Mesenchymal stem cell (in vitro differentiated cells and primary cell): Measurements from ENCODE around the gene ITIH4.

Experiments
- DNase-seq: peaks from one replicate; pipeline ENCODE4 v3.0.0-alpha.2; 2013
- H2AFZ ChIP-seq: one replicate; pipeline ENCODE4 v1.6.1; 2013; ENCODE audit warnings: low read depth, mild to moderate bottlenecking, control low read depth, inconsistent platforms, low read length, moderate library complexity
- H2AK5ac ChIP-seq: 2 replicates; pipeline ENCODE4 v1.6.1; 2013; ENCODE audit warnings: low read length, moderate library complexity, mild to moderate bottlenecking, inconsistent platforms; ENCODE audit not compliant: severe bottlenecking
- H2BK120ac ChIP-seq: one replicate; pipeline ENCODE4 v1.6.1; 2013; ENCODE audit warnings: low read depth, mild to moderate bottlenecking, inconsistent platforms, low read length, moderate library complexity
- H2BK12ac ChIP-seq, 2 experiments: one replicate each; pipeline ENCODE4 v1.6.1; 2013; ENCODE audit warnings: inconsistent platforms in 2 of 2, low read length in 2 of 2, mild to moderate bottlenecking in 2 of 2, moderate library complexity in 2 of 2, control low read depth in 1 of 2
- H2BK15ac ChIP-seq: one replicate; pipeline ENCODE4 v1.6.1; 2013; ENCODE audit warnings: mild to moderate bottlenecking, low read depth, inconsistent platforms; ENCODE audit not compliant: poor library complexity, severe bottlenecking
- H2BK5ac ChIP-seq: 2 replicates; pipeline ENCODE4 v1.6.1; 2013; ENCODE audit warnings: low read depth, mild to moderate bottlenecking, low read length, control low read depth, inconsistent platforms; ENCODE audit not compliant: poor library complexity, severe bottlenecking
- H3K14ac ChIP-seq, 2 experiments: one replicate each; pipeline ENCODE4 v1.6.1; 2013; ENCODE audit warnings: inconsistent platforms in 2 of 2, low read length in 2 of 2, control low read depth in 1 of 2, mild to moderate bottlenecking in 1 of 2, moderate library complexity in 1 of 2
- H3K18ac ChIP-seq, 2 experiments: one replicate each; pipeline ENCODE4 v1.6.1; 2013; ENCODE audit warnings: inconsistent platforms in 2 of 2, low read length in 2 of 2, control low read depth in 1 of 2, low read depth in 1 of 2, mild to moderate bottlenecking in 1 of 2
- H3K23ac ChIP-seq, 2 experiments: one replicate each; pipeline ENCODE4 v1.6.1; 2013; ENCODE audit warnings: inconsistent platforms in 2 of 2, low read length in 2 of 2, mild to moderate bottlenecking in 2 of 2, moderate library complexity in 2 of 2, control low read depth in 1 of 2
- H3K27ac ChIP-seq: 2 replicates; pipeline ENCODE4 v1.5.1; 2013; ENCODE audit warnings: mild to moderate bottlenecking, moderate library complexity, low read length, control low read depth, inconsistent platforms; ENCODE audit not compliant: poor library complexity, severe bottlenecking
- H3K27me3 ChIP-seq, 2 experiments: 2 replicates each; pipeline versions ENCODE4 v1.6.1 to v1.7.0; 2013; ENCODE audit warnings: low read length in 2 of 2, mild to moderate bottlenecking in 2 of 2, moderate library complexity in 2 of 2, control low read depth in 1 of 2, inconsistent platforms in 1 of 2; ENCODE audit not compliant: control insufficient read depth in 1 of 2, insufficient read depth in 1 of 2
- H3K36me3 ChIP-seq, 2 experiments: 2 replicates each; pipeline versions ENCODE4 v1.6.1 to v1.7.0; 2013; ENCODE audit warnings: low read length in 2 of 2, control low read depth in 1 of 2, inconsistent platforms in 1 of 2, low read depth in 1 of 2, mild to moderate bottlenecking in 1 of 2; ENCODE audit not compliant: insufficient read depth in 2 of 2, control insufficient read depth in 1 of 2
- H3K4ac ChIP-seq, 2 experiments: one replicate each; pipeline ENCODE4 v1.6.1; 2013; ENCODE audit warnings: inconsistent platforms in 2 of 2, low read length in 2 of 2, mild to moderate bottlenecking in 2 of 2, moderate library complexity in 2 of 2, control low read depth in 1 of 2, low read depth in 1 of 2
- H3K4me1 ChIP-seq: 2 replicates; pipeline ENCODE4 v1.6.1; 2013; ENCODE audit warnings: low read depth, low read length, control low read depth; ENCODE audit not compliant: control insufficient read depth, insufficient read depth
- H3K4me2 ChIP-seq: 2 replicates; pipeline ENCODE4 v1.6.1; 2013; ENCODE audit warnings: low read length, mild to moderate bottlenecking, inconsistent platforms; ENCODE audit not compliant: poor library complexity, severe bottlenecking
- H3K4me3 ChIP-seq, 2 experiments: 2 replicates each; pipeline versions ENCODE4 v1.5.1 to v1.7.0; 2013; ENCODE audit warnings: low read length in 2 of 2, mild to moderate bottlenecking in 2 of 2, control low read depth in 1 of 2, low read depth in 1 of 2; ENCODE audit not compliant: insufficient read depth in 1 of 2
- H3K79me1 ChIP-seq: replicated peaks from 2 replicates; pipeline ENCODE4 v1.6.1; 2013; ENCODE audit warnings: mild to moderate bottlenecking, control low read depth, low read length, inconsistent platforms; ENCODE audit not compliant: poor library complexity, severe bottlenecking
- H3K9ac ChIP-seq: 2 replicates; pipeline ENCODE4 v1.7.0; 2013; ENCODE audit warnings: mild to moderate bottlenecking, low read length, moderate library complexity
- H3K9me3 ChIP-seq: 2 replicates; pipeline ENCODE4 v1.7.0; 2013; ENCODE audit warnings: mild to moderate bottlenecking, low read length; ENCODE audit not compliant: control insufficient read depth
- H4K8ac ChIP-seq: one replicate; pipeline ENCODE4 v1.6.1; 2013; ENCODE audit warnings: inconsistent platforms, mild to moderate bottlenecking, low read length, moderate library complexity
- H4K91ac ChIP-seq: one replicate; pipeline ENCODE4 v1.6.1; 2013; ENCODE audit warnings: mild to moderate bottlenecking, low read length, inconsistent platforms
- WGBS: methylation state at CpG from one replicate; pipeline ENCODE4 v1.1.7; 2013; ENCODE audit warnings: mixed read lengths; 5-methylcytosine and 5-hydroxymethylcytosine counted together

The ITIH4 gene

DNA sequence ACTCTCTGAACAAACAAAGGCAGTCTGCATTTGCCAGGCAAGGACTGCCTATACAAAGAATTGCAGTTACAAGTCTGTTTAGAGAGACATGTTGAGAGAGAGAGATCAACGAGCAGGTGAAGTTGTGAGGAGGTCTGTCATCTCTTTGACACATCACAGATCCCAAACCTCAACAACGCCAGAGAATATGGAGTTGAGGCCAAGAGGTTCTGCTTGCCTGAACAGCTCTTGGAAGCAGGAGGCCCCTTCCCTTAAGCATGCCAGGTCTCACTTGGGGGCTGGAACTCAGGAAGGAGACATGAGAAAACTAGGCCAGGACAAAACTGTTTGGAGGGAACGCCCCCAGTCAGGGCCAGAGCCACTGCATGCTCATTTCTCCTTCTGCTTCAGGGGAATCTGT lies 26.7 kb upstream of the ITIH4 start:
- Histone ChIP-seq H3K4ac (no peak overlapping the region), H3K27me3 (no peaks in the 10 kb centered on the region), H2BK5ac (no peak overlapping the region), H3K36me3 (peaks cover 10 to 17% of the 10 kb centered on the region in 2 experiments), H4K91ac (no peak overlapping the region), H3K4me1 (peaks cover 11% of the 10 kb centered on the region), H3K4me2 (no peak overlapping the region), H4K8ac (no peak overlapping the region), H3K18ac (no peak overlapping the region), H3K27ac (no peak overlapping the region), H3K9ac (no peak overlapping the region), H3K23ac (no peak overlapping the region), H2BK120ac (no peak overlapping the region), H2AFZ (no peak overlapping the region), H2BK12ac (no peak overlapping the region), H3K9me3 (no peaks in the 10 kb centered on the region), H2AK5ac (no peak overlapping the region), H2BK15ac (no peak overlapping the region), H3K79me1 (peaks cover 18% of the 10 kb centered on the region), H3K14ac (no peak overlapping the region), H3K4me3 (no peak overlapping the region)
- DNase-seq: no peak
- WGBS: 95% methylated on average over 2 of the region's 3 CpGs

DNA sequence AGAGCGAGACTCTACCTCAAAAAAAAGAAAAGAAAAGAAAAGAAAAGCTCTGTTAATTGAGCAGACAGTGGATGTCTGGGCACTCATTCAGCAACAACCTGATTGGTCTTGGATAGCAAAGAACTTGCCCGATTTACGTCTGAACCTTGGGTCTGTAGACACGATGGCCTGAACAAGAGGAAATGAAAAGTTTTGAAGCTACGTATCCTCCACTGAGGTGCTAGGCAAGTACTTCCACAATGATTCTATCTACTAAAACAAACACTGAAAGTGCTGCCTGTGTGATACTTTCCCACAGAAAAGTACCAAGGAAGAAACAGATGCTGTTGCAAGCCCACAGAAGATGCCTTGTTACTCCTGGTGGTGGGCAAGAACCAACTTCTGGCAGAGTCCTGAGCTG lies 26.2 kb upstream of the ITIH4 start:
- Histone ChIP-seq H3K4me3 (no peak overlapping the region), H2AK5ac (no peak overlapping the region), H3K36me3 (peaks cover 15 to 18% of the 10 kb centered on the region in 2 experiments), H4K91ac (no peak overlapping the region), H2BK12ac (no peak overlapping the region), H4K8ac (no peak overlapping the region), H3K23ac (no peak overlapping the region), H3K9ac (no peak overlapping the region), H3K4me2 (no peak overlapping the region), H2BK120ac (no peak overlapping the region), H3K4ac (no peak overlapping the region), H3K79me1 (peaks cover 17% of the 10 kb centered on the region), H3K27ac (no peak overlapping the region), H3K18ac (no peak overlapping the region), H3K4me1 (peaks cover 11% of the 10 kb centered on the region), H2AFZ (no peak overlapping the region), H3K14ac (no peak overlapping the region), H3K9me3 (no peaks in the 10 kb centered on the region), H2BK15ac (no peak overlapping the region), H2BK5ac (no peak overlapping the region), H3K27me3 (no peaks in the 10 kb centered on the region)
- over 99% methylated on average over 5 of the region's 5 CpGs for WGBS
- DNase-seq: no peak

DNA sequence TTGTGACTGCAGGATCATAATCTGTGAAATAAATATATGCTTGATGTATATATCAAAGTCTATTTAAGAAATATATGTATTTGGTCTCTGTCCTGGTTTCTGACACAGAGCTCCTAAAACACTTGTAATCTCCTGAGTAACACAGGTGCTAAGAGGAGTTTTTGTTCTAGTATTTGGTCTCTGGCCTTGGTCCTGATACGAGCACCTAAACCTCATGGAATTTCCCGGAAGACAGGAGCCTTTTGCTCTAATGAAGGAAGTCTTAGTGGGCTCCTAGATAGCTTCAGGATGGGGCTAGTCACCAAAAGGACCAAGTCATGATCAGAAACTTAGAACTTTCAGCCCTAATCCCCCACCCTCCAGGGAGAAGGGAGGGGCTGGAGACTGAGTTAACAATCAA lies 23.5 kb upstream of the ITIH4 start:
- Histone ChIP-seq H2BK5ac (no peak overlapping the region), H3K27ac (no peak overlapping the region), H3K4ac (no peak overlapping the region), H4K8ac (no peak overlapping the region), H2BK12ac (no peak overlapping the region), H2BK120ac (no peak overlapping the region), H3K4me1 (peaks cover 1% of the 10 kb centered on the region), H3K4me3 (no peak overlapping the region), H3K27me3 (no peaks in the 10 kb centered on the region), H3K23ac (no peak overlapping the region), H2AFZ (no peak overlapping the region), H3K36me3 (peaks cover 28 to 32% of the 10 kb centered on the region in 2 experiments), H3K14ac (no peak overlapping the region), H3K9ac (no peak overlapping the region), H3K9me3 (no peaks in the 10 kb centered on the region), H4K91ac (no peak overlapping the region), H2BK15ac (no peak overlapping the region), H2AK5ac (no peak overlapping the region), H3K18ac (no peak overlapping the region), H3K4me2 (no peak overlapping the region), H3K79me1 (peaks cover 14% of the 10 kb centered on the region)
- 100% methylated on average over 1 of the region's 2 CpGs for WGBS
- no peak for DNase-seq

DNA sequence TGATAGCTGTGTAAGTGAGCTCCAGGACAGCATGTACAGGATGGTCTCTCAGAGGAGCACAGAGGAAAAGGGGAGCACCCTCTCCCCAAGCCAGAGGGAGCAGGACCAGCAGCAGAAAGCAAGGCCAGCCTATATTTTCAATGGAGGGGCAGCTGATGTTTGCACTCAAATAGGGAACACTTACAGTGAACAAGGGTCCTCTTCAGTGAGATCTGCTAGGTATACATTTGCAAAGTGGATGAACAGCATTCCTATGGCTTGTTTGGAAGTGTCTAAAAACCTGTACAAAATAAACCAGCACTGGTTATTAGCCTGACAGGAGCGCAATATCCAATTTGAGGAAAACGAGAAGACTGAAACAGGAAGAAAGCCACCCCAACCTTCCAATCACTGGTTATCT lies 21.9 kb upstream of the ITIH4 start:
- Histone ChIP-seq H3K27ac (no peak overlapping the region), H3K18ac (no peak overlapping the region), H3K36me3 (peaks cover 35 to 43% of the 10 kb centered on the region in 2 experiments), H3K27me3 (no peaks in the 10 kb centered on the region), H4K8ac (no peak overlapping the region), H3K4me1 (peaks cover 1% of the 10 kb centered on the region), H3K9ac (no peak overlapping the region), H2BK120ac (no peak overlapping the region), H4K91ac (no peak overlapping the region), H2BK5ac (no peak overlapping the region), H3K14ac (no peak overlapping the region), H2AK5ac (no peak overlapping the region), H2AFZ (no peak overlapping the region), H3K4ac (no peak overlapping the region), H2BK12ac (no peak overlapping the region), H3K79me1 (peaks cover 9% of the 10 kb centered on the region), H3K4me3 (no peak overlapping the region), H2BK15ac (no peak overlapping the region), H3K23ac (no peak overlapping the region), H3K4me2 (no peak overlapping the region), H3K9me3 (no peaks in the 10 kb centered on the region)
- 99% methylated on average over 2 of the region's 2 CpGs for WGBS
- no peak for DNase-seq
